HG03196 (cell line): Measurements from ENCODE around the gene RAB31.

Experiments
- ATAC-seq: cut with Tn5 transposase; IDR thresholded peaks from one replicate; pipeline ENCODE4 v1.9.1; 2021; ENCODE audit not compliant: unreplicated experiment

Gene RAB31

DNA sequence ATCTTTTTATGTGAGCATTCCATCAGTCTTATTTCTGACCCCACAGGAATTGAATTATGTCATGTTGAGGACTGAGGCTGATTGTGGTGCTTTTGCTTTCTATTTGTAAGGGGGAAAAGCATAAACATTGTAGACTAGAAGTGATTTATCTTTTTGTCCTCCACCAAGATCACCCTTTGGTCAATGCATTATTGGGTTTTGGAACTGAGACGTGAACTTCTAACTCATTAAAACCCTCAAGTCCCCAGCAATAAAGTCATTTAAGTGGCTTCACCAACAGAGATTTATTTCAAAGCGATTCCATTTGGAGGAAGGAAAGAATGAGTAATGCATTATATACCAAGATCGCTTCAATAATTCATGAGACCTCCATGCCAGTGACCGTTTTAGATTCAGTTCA is 102.2 kb downstream of the RAB31 start:
- no peak for ATAC-seq

DNA sequence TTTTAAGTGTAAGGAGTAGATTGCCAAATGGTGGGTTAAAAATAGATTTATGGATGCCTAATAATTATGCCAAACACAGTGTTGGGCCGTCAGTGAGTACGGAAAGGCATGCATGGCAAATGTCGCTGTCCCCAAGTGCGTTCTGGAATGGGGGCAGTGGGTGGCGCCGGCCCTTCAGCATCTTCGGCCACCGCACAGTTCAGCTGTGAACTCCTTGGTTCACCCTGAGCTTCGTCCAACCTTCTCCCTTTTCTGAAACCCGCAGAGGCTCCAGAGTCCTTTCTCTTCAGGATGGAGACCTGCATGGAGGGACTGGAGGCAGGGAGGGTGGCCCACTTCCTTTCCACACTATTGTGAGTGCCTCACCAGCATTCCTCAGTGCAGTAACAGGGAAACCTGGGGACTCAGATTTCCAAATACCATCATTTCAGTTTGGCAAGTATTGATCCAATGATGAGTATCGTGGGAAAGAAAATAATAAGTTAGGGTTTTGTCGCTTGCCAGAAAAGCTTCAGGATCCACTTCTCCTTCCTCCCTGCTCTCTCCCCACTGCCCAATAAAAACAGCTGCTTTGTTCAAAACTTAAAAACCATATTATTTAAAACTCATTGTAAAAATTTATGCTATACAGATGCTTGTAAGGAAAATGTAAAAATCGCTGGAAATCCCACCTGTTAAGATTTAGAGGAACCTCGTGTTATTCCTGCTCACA is 103.0 kb downstream of the RAB31 start:
- no peak for ATAC-seq

DNA sequence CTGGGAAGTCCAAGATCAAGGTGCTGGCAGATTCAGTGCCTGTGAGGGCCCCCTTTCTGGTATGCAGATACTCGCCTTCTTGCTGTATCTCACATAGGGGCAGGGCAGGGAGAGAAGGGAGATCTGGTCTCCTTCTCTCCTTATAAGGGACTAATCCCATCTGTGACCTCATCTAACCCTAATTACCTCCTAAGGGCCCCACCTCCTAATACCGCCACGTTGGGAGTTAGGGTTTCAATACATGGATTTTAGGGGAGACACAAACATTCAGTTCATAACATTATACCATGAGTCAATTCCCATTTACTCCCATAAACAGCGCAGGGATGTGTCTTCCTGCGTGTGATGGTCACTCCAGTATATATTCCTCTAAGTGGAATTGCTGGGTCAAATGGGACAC is 103.9 kb downstream of the RAB31 start:
- ATAC-seq: no peak

DNA sequence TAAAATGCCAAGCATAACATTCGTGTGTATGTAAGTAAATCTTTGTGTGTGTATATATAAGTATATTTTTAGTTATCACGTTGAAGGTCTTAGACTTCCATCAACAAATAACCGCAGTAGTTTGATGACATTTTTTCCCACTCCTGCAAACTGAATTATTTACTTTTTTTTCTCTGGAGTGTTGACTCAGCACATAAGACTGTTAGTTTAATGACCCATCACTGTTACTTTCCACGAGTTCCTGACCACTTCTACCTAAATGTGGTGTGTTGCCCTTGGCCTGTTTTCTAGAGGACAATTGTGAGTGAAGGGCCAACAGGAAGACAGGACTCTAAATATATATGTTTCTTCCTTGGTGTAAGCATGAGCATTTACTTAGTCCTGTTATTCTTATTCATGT is 106.3 kb downstream of the RAB31 start:
- ATAC-seq: no peak

DNA sequence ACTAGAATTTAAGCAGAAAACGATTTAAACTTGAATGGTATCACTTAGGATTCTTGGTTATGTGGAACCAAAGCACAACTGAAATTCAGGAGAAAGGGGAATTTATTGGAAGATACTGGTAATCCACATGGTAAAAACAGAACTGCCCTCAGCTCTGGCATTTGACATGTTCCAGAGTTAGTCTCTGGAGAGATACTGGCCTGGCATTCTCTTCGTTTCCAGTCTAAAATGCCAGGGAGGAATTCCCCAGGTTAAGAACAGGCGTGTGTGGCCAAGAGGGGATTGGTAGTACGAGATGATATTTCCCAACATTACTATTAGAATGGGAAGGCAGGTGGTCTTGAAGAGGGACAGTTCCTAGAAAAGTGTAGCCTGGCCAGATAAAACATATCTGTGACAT is 109.2 kb downstream of the RAB31 start:
- no peak for ATAC-seq

DNA sequence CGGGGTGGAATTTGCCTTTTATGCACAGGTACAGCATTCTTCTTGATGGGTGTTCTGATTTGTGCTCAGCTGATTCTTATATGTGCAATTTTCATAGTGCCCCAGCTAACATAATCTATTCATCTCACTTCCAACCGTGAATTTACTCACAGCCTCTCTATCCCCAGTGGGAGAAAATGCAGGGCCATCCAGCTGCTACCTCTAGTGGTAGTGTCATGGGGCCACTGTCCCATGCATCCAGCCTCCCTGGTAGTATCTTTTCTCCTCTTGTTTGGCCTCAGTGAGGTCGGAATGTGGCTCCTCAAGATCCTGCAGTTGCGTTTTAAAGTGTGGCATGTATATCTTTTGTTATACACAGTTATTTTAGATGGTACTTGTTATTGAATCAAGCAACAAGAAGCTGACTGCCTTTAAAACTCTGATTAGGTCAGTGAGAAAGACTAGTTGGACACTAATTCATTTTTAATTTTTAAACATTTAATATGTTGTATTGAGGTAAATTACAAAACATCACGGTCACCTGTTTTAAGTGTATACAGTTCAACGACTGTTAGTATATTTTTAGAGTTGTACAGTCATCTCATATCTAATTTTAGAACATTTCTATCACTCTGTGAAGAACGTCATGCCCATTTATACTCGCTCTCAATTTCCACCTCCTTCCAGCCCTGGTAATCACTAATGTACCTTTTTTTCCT is 109.8 kb downstream of the RAB31 start:
- ATAC-seq: no peak

DNA sequence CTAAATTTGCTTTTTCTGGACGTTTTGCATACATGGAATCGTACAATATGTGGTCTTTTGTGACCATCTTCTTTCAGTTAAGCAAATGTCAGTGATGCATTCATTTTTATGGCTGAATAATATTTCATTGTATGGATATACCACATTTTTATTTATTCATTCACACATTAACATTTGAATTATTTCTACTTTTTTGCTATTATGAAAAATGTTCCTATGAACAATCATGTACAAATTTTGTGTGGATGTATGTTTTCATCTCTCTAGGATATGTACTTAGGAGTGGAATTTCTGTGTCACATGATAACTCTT is 110.3 kb downstream of the RAB31 start:
- no peak for ATAC-seq

DNA sequence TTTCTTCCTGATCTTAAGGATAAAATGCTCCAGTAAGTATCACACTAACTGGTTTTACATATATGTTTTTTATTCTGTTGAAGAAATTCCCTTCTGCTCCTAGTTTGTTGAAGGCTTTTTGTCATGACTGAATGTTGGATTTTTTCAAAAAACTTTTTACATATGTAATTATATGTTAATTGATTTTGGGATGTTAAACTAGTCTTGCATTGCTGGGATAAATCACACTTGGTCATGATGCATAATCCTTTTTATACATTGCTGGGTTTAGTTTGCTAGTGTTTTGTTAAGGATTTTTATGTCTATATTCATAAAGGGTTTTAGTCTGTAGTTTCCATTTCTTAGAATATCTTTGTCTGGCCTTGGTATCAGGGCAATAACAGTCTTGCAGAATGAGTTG is 112.0 kb downstream of the RAB31 start:
- no peak for ATAC-seq

DNA sequence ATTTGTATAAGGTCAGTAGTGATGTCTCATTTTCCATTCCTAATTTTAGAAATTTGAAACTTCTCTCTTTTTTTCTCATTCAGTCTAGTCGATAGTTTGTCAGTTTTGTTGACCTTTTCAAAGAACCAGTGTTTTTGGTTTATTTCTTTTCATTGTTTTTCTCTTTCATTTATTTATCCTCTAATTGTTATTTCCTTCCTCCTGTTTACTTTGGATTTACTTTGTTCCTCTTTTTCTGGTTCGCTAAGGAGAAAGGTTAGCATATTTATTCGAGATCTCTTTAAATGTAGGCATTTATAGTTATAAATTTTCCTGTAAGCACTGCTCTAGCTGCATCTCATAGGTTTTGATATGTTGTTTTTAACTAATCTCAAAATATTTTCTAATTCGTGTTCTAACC is 112.6 kb downstream of the RAB31 start:
- no peak for ATAC-seq

DNA sequence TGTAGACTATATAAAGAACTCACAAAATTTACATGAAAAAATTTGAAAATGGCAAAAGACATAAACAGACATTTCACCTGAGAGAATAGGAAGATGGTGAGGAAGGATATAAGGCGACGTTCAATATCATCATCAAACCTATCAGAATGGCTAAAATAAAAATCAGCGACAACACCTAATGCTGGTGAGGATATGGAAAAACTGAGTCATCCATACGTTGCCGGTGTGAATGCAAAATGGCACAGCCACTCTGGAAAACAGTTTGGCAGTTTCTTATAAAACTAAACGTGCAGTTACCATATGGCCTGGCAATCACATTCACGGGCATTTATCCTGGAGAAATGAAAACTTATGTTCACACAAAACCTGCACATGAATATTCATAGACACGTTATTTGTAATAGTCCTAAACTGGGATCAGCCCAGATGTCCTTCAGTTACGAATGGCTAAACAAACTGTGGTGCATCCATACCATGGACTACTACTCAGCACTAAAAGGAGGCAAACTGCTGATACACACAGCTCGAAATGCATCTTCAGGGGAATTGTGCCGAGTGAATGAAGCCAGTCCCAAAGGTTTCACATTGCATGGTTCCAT is 114.6 kb downstream of the RAB31 start:
- no peak for ATAC-seq

DNA sequence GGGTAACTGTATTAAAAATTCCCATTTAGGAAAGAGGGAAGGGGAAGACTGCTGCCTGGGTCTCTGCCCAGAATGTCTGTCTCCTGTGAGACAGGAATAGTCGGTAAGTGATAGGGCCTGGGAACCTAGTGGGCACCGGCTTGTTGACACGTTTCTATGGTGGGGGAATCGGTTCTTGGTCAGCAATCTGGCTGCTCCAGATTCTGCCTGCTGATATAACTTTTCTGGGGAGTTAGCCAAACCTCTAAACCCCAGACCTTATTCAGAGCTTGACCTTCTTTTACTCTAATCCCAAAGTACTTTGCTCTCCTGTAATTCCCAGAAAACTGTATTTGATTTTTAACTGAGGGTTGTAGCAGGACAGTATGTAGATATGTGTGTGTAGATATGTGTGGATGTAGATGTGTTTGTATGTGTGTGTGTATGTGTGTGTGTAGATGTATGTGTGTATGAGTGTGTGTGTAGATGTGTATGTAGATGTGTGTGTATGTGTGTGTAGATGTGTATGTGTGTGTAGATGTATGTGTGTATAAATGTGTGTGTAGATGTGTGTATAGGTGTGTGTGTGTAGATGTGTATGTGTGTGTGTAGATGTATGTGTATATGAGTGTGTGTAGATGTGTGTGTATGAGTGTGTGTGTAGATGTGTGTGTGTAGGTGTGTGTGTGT is 115.8 kb downstream of the RAB31 start:
- no peak for ATAC-seq

DNA sequence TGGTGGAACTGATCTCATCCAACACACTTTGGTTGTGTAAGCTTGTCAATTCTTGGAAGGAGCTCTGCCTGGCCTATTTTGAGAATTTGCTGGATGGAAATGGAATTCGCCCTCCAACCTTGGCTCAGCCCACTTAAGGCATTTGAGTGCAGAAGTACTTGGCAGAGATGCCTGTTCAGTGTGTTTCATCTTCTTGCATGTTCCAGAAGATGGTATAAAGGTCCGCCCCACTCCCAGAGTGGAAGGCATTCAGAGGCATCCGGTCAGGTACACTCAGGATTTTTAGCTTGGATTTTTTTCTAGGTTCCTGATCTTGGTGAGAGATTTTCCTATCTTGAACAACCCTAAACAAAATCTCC is 116.4 kb downstream of the RAB31 start:
- no peak for ATAC-seq

DNA sequence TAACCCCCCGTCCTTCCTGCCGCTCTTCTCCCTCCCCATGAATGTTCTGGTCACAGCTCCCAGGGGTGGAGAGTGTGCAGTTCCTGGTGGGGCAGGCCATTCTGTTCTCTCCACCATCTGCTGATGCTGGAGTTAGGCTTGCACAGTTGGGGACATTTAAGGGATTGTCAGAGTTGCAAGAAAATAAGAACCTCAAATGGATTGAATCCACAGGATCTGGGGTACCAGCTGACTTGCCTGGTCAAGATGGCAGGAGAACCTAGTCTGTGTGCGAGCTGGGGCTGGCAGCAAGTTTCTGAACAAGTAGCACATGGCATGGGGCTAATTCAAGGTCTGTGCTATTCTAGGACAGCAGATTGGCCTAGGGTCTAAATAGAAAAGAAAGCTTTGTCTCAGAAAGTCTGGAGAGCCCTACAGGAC is 116.9 kb downstream of the RAB31 start:
- ATAC-seq: no peak

DNA sequence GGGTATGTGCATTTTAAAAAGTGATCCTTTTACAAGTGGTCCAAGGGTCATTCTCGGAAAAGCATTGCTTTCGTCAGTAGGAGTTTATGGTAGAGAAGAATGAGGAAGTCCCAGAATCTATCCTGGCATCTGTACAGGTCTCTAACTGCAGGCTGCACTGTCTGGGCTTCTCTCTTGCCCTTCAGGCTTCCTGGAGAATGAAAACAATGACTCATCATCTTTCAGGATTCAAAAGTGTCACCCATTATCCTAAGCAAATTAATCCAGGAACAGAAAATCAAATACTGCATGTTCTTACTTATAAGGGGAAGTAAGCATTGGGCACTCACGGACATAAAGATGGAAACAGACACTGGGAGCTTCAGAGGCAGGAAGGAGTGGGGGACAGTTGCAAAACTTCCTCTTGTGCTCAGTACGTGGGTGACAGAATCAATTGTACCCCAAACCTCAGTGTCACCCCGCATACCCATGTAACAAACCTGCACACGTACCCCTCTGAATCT is 117.5 kb downstream of the RAB31 start:
- no peak for ATAC-seq

DNA sequence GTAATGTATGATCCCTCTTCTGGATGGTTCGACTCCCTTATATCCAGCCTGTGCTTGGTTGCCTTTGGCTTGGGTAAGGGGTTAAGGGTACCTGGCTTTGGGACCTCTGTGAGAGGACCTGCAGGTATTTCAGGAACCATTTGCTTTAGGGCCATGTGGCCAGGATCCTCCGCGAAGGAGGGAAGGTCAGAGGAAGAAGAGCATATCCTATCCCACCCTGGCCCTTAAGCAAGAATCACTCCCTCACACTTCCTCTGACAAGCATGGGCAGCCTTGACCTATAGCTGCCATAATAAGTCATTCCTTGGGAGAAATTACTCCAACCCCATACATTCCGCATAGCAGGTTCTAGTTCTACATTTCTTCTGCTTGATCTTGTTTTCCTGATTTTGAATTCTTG is 118.6 kb downstream of the RAB31 start:
- ATAC-seq: no peak

DNA sequence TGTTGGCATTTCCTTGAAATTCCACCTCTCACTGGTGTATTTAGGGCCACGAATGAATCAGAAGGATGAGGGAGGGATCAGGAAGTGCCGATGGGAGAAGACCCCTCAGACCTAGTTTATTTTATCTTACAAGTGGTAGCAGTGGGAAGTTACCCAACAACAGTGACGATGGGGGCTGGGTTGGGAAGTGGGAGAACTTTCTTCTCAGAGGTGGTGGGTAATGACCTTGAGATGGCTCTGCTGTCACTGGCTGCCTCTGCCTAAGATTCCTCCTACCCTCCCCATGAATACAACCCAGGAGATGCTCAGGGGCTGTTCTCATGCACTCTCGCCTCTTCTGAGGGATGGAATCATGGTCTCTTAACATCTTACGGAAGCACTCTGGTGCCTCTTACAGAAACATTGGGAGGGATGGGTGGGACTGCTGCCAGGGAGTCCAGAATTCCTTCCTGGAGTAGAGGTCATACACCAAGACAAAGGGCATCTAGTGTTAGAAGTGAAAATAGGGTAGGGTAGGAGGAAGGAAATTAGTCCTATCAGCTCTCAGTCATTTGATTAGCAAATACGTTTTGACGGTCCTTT is 119.2 kb downstream of the RAB31 start:
- no peak for ATAC-seq

DNA sequence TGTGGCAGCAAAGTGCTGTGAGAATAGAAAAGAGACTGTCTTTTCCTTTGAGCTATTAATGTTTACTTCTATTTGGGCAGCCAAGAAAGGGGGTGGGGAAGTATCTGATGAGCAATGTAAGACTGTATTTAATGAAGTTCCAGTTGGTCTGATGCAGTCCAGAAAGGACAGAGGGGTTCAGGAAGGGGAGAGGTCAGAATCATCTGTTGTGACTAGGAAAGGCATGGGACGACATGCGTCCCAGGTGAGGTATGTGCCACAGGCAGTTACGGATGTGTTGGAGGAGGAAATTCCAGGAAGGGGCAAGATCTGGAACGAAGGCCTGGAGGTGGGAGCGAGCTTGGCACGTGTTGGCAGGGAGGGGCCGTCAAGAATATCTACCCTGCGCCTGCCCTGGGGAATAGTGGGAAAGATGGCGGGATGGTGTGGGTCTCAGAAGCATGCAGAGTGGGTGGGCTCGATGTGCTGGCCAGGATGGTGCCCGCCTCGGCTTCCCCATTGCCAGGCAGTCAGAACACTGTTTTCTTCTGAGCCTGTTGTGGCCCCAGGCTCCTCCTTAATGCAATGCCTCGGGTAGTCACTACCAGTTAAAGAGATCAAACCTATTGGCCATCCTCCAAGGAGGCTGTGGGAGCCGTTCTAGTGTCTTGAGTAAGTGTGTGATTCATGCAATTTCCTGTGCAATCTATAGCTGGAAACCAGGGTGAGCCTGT is 119.8 kb downstream of the RAB31 start:
- ATAC-seq: no peak

DNA sequence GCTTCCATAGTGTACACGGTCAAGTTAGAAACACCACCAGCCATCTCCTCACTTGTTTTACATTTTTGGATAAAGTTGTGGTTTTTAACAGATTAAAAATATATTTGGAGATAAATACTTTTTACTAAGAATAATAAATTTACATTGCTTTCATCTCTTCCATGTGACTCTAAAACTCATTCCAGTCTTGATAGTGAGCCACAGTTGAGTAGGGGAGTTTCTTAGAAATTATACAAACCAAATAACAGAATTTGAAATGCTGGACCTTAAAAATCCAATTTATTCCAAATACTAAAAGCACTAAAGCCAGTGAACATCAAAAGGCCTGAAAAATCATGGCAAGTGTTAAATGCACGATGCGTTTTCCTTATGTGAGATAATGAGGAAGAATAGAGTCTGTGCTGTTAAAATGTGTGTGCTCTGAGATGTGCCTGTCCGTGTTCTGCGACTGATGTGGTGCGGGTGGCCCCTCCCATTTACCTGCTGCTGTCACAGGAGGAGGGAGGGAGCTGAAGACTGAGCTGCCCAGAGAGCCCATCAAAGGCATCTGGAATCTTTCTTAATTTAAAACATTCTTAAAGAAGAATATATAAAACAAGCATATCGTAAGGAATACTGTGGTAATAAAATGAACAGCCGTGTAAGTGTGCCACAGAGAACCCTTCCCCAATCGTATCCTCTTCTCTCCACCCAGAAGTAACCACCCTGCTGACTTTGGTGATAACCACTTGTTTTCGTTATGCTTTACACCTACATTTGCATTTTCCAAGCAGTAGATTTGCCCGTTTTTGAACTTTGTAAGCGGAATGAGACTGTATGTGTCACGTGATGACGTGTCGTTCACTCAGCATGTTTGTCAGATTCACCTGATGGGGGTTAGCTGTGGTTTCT is 120.7 kb downstream of the RAB31 start:
- no peak for ATAC-seq

DNA sequence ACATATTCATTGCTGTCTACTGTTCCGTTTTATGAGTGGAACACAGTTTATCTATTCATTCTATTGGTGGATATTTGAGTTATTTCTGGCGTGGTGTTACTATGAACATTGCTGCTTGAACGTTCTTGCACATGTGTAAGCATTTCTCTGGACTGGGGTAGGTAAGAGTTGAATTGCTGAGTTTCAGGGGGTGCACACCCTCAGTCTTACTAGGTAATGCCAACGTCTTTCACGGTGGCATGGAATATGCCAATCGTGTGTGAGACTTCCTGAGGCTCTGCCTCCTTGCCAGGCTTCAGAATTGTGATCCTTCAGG is 121.3 kb downstream of the RAB31 start:
- ATAC-seq: no peak

DNA sequence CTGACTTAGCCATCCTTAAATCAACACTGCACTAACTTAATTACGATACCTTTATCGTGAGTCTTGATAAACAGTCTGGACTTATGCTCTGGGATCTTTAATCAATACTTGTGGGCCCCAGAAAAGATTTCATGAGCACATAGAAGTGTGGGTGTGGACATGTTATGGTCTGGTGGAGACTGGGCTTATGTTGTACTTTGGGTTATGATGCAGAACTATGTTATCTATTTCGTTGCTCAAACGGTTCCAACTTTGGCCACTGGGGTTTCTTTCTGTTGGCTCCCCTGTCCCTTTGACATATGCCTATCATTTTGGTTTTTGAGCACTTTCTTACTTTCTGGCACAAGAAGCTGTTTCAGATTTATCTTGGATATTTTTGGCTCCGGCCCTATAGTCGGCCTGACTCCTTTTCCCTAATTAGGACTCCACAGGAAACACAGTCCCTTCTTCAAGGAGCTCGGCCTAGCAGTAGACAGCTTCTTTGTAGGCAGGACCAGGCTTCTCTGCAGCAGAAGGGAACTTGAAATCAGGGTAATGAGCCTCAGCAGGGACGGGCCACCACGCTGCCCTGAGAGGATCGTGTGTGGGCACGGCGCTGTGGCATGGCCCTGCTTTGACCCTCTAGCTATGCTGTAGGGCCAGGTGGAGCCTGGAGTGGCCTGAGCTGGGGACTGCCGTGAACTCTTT is 123.1 kb downstream of the RAB31 start:
- ATAC-seq: no peak
